ENCODE measurements around the gene ARPC5.

The ARPC5 gene

GRCh38 chr1:183609759-183610452, 25.7 kb downstream of the ARPC5 start:
- Histone ChIP-seq H3K27me3 (no peaks in the 10 kb centered on the region), H3K4me3 (peak overlapping the region; percentile 14 to 28), H3K4me1 (peaks cover 0 to 42% (median 23%) of the 10 kb centered on the region in 4 donors), H3K9me3 (no peaks in the 10 kb centered on the region), H3K27ac (peak overlapping the region; percentile 78 to 83), H3K36me3 (no peaks in the 10 kb centered on the region)
- no peak for DNase-seq
- intact Hi-C loops (cut with DNase I; ENCODE audit: low total_unique reads), result no loop called here
- no peak for TF ChIP-seq CTCF (IDR thresholded peaks at IDR 0.05)

GRCh38 chr1:183609313-183609712, 26.3 kb downstream of the ARPC5 start:
- Histone ChIP-seq H3K36me3 (no peaks in the 10 kb centered on the region), H3K9me3 (no peaks in the 10 kb centered on the region), H3K4me3 (peak overlapping the region; percentile 14 to 28), H3K27me3 (no peaks in the 10 kb centered on the region), H3K27ac (peak overlapping the region; percentile 78 to 83), H3K4me1 (peaks cover 0 to 39% (median 23%) of the 10 kb centered on the region in 4 donors)
- peak; percentile 82 to 91 for DNase-seq
- TF ChIP-seq CTCF (IDR thresholded peaks at IDR 0.05), result peak; percentile 69 to 72
- intact Hi-C loops (cut with DNase I; ENCODE audit: low total_unique reads), result no loop called here

GRCh38 chr1:183607322-183607980, 28.1 kb downstream of the ARPC5 start:
- intact Hi-C loops (cut with DNase I; ENCODE audit: low total_unique reads), result no loop called here

GRCh38 chr1:183605904-183606303, 29.7 kb downstream of the ARPC5 start:
- Histone ChIP-seq H3K27ac (no peak overlapping the region), H3K9me3 (no peaks in the 10 kb centered on the region), H3K27me3 (no peaks in the 10 kb centered on the region), H3K4me3 (no peak overlapping the region), H3K36me3 (no peaks in the 10 kb centered on the region), H3K4me1 (peaks cover 0 to 39% (median 23%) of the 10 kb centered on the region in 4 donors)
- intact Hi-C loops (cut with DNase I; ENCODE audit: low total_unique reads), result no loop called here
- no peak for TF ChIP-seq CTCF (IDR thresholded peaks at IDR 0.05)
- DNase-seq, result no peak

More at GRCh38 chr1:183607322-183607980, 28.1 kb downstream of the ARPC5 start:
- Histone ChIP-seq H3K36me3 (no peaks in the 10 kb centered on the region), H3K9me3 (no peaks in the 10 kb centered on the region), H3K27me3 (no peaks in the 10 kb centered on the region), H3K27ac (peak overlapping the region in 1 of 2 donors; percentile 83), H3K4me3 (no peak overlapping the region), H3K4me1 (peaks cover 0 to 39% (median 23%) of the 10 kb centered on the region in 4 donors)
- no peak for DNase-seq
- no peak for TF ChIP-seq CTCF (IDR thresholded peaks at IDR 0.05)

GRCh38 chr1:183604815-183605214, 30.8 kb downstream of the ARPC5 start:
- intact Hi-C loops (cut with DNase I; ENCODE audit: low total_unique reads), result no loop called here
- DNase-seq, result no peak
- Histone ChIP-seq H3K4me1 (peaks cover 0 to 28% (median 15%) of the 10 kb centered on the region in 4 donors), H3K27me3 (no peaks in the 10 kb centered on the region), H3K9me3 (no peaks in the 10 kb centered on the region), H3K36me3 (no peaks in the 10 kb centered on the region), H3K4me3 (no peak overlapping the region), H3K27ac (no peak overlapping the region)
- TF ChIP-seq CTCF (IDR thresholded peaks at IDR 0.05), result no peak

Measured in tibial artery (tissue), 4 donors.